HL-60/S4 (cell line): Measurements from ENCODE around the gene SCYGR2.
"Not testable (repeated sequence)": the region's sequence is repeated elsewhere in the genome, so short reads cannot be mapped to it uniquely, and the experiment has no call there.

ENCODE experiments used
- in situ Hi-C: fragments of 300-500 bp; cut with MboI; formaldehyde crosslinking; loops from 2 replicates; pipeline ENCODE4 v1.14.3; 2022; ENCODE audit warnings: low sequenced_read_pairs

The SCYGR2 gene

GRCh38 chr2:227598835-227599503, at the start of gene SCYGR2:
Gene SCYGR2, plus strand, starts transcription at chr2:227598893. Its CDS starts 0 bp downstream, at chr2:227598893.
- in situ Hi-C loops, result not testable (repeated sequence)

GRCh38 chr2:227551836-227552235, 46.9 kb upstream of the SCYGR2 start:
- in situ Hi-C loops, result no loop called here

GRCh38 chr2:227562581-227562980, 36.1 kb upstream of the SCYGR2 start:
- in situ Hi-C loops, result no loop called here

- in situ Hi-C loops, result no loop called here
Measured at GRCh38 chr2:227565080-227565479, 33.6 kb upstream of the SCYGR2 start.

GRCh38 chr2:227566012-227566411, 32.7 kb upstream of the SCYGR2 start:
- in situ Hi-C loops, result no loop called here

GRCh38 chr2:227568852-227569169, 29.9 kb upstream of the SCYGR2 start:
- in situ Hi-C loops, result no loop called here

- in situ Hi-C loops, result no loop called here
Measured at GRCh38 chr2:227570615-227571014, 28.1 kb upstream of the SCYGR2 start.

- in situ Hi-C loops, result no loop called here
Measured at GRCh38 chr2:227576110-227576509, 22.6 kb upstream of the SCYGR2 start.

GRCh38 chr2:227576812-227577211, 21.9 kb upstream of the SCYGR2 start:
- in situ Hi-C loops, result no loop called here

GRCh38 chr2:227577555-227577954, 21.1 kb upstream of the SCYGR2 start:
- in situ Hi-C loops, result no loop called here

- in situ Hi-C loops, result no loop called here
Measured at GRCh38 chr2:227578642-227579041, 20.1 kb upstream of the SCYGR2 start.

GRCh38 chr2:227579791-227580190, 18.9 kb upstream of the SCYGR2 start:
- in situ Hi-C loops, result no loop called here

- in situ Hi-C loops, result no loop called here
Measured at GRCh38 chr2:227582369-227582768, 16.3 kb upstream of the SCYGR2 start.

GRCh38 chr2:227592694-227593387, 5.9 kb upstream of the SCYGR2 start:
- in situ Hi-C loops, result no loop called here

- in situ Hi-C loops, result no loop called here
Measured at GRCh38 chr2:227595797-227596196, 2.9 kb upstream of the SCYGR2 start.

- in situ Hi-C loops, result no loop called here
Measured at GRCh38 chr2:227597036-227597435, 1.7 kb upstream of the SCYGR2 start.

GRCh38 chr2:227597998-227598397, 695 bp upstream of the SCYGR2 start:
- in situ Hi-C loops, result no loop called here

- in situ Hi-C loops, result no loop called here
Measured at GRCh38 chr2:227602358-227602757, 3.7 kb downstream of the SCYGR2 start.

GRCh38 chr2:227606476-227606875, 7.8 kb downstream of the SCYGR2 start:
- in situ Hi-C loops, result no loop called here

- in situ Hi-C loops, result no loop called here
Measured at GRCh38 chr2:227607941-227608340, 9.2 kb downstream of the SCYGR2 start.

GRCh38 chr2:227608561-227609338, 10.1 kb downstream of the SCYGR2 start:
- in situ Hi-C loops, result no loop called here

GRCh38 chr2:227610123-227610522, 11.4 kb downstream of the SCYGR2 start:
- in situ Hi-C loops, result no loop called here
